NCI-H345 (cell line): Measurements from ENCODE around the gene SNAP47.

ENCODE experiments used
- DNase-seq: peaks from one replicate; lab custom pipeline; 2025; lab: John Stamatoyannopoulos, UW

The SNAP47 gene

DNA sequence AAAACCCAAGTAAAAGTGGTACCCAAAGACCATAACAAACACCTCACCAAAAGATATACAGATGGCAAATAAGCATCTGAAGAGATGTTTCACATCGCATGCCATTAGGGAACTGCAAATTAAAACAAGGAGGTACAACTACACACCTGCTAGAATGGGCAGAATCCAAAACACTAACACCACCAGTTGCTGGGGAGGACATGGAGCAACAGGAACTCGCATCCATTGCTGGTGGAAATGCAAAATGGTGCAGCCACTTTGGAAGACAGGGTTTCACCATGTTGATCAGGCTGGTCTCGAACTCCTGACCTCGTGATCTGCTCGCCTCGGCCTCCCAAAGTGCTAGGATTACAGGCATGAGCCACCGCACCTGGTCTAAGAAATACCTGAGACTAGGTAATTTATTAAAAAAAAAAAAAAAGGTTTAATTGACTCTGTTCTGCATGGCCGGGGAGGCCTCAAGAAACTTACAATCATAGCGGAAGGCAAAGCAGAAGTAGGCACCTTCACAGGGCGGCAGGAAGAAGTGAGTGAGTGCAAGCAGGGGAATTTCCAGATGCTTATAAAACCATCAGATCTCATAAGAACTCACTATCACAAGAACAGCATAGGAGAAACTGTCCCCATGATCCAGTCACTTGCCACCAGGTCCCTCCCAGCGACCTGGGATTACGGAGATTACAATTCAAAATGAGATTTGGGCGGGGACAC, 50.0 kb downstream of the SNAP47 start:
- no peak for DNase-seq

DNA sequence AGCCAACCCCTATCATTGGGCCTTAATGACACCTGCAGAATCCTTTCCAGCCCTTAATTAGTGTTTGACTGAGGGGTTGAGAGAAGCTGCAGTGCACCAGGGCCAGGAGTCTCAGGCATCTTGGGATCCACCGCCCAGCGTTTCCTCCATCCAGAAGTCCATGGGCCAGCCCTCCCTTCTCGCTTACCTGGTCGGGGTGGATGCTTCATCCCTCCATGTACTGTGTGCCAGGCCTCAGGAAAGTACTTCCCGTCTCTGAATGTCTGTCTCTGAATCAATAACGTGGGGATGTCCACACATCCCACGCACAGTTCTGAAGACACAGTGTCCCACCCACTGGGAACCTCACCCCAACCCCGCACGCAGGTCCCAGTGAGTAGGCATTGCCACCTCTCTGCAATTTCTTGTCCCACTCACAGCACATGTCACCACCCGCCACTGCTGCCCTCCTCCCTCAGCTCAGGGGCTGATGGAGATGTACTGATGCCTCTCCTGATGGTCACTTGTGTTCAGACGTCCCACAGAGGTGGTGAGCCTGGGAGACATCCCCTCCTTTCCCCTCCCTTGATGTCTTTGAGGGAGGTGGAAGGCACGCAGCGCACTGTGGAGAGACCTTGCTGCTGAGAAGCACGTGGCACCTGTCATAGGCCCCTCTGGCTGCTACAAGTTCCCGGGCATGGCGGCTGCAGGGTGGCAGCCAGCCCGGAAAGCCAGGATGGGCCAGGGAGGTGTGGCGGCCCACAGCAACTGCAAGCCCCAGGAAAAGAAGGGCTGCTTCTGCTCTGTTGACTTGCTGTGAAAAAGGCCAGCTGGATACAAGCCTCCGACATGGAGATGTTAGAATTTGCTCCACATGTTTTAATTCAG, 50.8 kb downstream of the SNAP47 start:
- DNase-seq = no peak

DNA sequence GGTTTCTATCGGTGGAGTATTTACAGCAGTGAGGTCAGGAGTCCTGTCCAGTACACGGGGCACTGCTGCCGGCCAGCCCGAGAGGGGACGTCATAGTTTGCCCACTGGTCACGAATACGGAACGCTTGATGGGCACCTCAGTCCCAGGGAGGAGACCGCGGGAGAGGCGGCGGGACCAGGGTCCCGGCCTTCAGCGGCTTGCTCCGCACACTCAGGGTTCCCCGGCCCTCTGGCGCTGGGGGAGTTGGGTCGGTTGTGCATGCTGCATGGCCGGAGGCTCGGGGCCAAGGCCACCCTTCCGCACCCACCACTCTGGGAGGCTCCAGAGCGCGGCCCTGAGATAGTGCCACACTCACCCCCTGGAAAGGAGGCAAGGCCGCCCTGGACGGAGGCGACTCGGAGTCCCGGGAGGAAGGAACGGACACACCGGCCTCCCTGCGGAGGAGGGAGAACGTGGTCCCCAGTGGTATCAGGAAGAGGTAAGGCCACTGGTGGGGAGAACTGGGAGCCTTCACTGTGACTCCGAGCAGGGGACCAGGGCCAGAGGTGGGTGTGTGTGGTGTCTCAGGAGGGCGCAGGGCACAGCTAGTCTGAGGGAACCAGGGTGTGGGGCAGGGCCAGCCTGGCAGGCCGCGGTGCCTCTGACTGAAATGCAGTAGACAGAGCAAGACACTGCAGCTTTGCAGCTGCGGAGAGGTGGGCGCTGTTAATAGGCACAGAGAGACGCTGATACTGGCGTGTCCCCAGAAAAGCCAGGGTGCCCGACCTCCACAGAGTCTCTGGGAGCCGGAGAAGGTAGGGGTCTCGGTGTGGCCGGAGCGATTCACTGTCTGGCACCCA, 51.7 kb downstream of the SNAP47 start:
- no peak for DNase-seq

DNA sequence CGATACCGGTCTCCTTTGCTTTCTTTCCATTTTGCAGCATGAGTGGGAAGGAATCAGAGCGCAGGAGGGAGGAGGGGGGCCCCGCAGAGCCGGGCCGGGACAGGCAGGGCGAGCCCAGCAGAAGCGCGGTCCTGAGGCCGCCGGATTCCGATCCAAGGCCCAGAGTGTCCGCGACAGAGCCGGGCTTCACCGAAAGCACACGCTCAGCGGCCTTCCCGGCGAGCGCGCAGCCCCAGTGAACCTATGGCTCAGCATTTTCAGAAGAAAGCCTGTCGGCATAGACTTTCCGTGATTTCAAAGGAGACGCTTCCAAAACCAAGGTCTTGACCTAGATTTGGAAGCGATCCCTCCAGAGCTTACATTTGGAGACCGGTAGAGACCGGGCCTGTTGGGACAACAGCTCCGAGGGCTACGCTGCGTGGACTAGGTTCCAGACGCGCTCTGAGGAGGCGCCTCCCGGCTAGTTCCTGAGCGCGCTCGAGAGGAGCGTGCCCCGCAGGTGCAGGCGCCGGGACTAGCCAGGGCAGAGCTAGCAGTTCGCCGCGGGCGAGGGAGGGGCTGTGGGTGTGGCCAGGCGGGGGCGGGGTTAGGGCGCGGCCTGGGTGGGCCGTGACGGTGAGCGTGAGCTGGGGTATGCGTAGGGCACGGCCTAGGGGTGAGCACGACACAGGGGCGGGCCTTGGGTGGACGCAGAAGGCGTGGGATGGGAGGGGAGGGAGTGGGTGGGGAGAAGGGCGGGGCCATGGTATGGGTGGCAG, 52.5 kb downstream of the SNAP47 start:
- peak; percentile 97 for DNase-seq

DNA sequence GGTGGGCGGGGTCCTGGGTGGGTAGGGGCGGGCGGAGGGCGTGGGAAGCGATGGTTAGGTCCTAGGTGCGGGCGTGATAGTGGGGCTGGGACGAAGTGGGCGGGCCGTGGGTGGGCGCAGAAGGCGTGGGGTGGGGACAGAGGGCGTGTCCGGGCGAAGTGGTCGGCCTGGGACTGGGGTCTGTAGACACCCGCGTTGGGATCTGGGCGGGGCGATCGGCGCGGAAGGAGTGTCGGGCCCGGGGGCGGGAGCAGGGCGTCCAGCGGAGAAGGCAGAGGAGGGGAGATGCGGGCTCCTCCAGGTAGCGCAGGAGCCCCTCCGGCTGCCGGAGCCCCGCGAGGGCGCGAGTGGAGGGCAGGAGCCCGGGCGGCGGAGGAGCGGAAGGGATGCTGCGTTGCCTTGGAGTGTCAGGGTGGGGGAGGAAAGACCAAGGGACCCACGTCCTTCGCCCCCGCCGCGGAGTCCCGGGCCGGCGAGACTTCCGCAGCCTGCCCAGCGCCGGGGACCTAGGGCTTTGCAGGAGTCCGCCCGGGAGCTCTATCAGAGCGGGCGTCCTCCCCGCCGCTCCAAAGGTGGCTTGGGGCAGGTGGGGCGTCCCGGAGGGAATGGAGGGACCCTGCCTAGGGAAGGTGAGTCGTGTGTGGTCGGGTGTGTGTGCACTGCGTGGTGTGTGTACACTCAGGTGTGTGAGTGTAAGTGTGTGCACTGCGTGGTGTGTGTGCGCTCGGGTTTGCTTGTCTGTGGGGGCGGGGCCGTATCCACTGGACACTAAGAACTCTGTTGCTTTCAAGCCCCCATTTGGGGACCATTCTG, 53.2 kb downstream of the SNAP47 start:
- DNase-seq = peak; percentile 97

DNA sequence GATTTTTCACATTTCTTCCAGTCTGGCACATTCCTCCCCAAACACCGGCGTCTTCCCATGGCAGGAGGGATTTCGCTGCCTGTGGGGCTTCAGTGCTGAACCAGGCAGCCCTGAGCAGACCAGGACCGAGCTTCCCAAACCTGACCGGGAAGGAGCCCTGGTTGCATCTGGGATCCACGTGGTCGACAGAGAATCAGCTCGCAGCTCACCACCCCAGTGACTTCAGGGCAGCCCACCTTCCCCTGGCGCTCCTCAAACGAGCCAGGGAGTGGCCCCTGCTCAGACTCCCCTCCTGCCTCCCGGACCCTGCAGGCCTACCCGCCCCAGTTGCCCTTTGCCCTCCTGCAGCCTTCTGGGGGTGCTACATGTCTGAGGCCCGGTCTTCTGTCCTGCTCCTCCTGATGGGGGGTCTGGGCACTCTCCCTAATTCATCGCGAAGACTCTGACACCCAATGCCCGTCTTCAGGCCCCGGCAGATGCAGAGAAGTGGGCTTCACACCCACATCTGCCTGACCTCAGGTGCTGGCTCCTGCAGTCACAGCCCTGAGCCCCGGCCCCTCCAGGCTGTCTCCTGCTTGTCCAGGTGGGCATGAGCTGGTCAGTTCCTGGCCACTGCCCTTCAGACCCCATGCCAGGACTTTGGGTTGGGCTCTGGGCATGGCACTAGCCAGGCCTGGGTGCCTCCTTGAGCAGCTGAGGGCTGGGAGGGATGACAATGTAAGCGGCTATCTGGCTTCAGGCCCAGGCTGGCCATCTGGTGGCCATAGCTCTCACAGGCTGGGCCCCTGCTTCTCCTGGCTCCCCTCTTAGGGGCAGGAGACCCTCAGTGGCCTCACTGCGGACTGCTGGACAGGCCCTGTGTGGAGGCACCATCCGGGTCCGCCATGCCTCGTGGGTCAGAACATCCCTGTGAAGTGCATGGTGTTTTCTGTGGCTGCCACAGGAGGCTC, 54.1 kb downstream of the SNAP47 start:
- DNase-seq = no peak

DNA sequence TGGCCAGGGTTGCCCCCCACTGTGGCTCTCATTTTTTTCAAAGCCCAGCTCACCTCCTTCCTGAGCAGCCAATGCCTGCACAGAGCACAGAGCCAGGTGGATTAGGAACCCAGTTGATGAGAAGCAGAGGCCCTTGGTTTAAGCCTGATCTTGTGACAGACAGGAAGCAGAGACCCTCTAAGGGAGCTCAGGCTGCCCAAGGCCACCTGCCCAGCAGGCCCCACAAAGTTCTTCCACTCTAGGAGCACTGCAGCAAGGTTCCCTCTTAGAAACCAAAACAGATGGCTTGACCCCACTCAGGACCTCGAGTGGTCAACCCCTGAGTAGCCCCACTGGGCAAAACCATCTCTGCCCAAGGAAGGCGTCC, 54.8 kb downstream of the SNAP47 start:
- no peak for DNase-seq

DNA sequence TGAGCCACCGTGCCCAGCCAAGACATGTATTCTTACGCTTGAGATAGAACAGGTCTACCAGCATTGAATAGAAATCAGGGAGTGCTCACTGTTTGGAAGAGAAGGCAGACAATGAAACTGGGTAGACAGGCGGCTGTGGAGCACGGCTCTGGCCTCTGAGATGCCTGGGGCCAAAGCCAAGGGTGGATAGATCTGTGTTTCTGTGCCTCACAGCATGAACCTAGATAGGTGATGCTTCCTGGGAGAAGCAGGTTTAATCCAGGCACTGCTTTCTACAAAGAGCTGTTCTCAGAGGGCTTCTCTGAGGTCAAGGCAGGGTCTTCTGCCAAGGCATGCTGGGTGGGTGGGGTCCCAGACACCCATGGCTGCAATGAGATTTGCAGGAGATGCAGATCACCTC, 55.6 kb downstream of the SNAP47 start:
- DNase-seq = no peak

DNA sequence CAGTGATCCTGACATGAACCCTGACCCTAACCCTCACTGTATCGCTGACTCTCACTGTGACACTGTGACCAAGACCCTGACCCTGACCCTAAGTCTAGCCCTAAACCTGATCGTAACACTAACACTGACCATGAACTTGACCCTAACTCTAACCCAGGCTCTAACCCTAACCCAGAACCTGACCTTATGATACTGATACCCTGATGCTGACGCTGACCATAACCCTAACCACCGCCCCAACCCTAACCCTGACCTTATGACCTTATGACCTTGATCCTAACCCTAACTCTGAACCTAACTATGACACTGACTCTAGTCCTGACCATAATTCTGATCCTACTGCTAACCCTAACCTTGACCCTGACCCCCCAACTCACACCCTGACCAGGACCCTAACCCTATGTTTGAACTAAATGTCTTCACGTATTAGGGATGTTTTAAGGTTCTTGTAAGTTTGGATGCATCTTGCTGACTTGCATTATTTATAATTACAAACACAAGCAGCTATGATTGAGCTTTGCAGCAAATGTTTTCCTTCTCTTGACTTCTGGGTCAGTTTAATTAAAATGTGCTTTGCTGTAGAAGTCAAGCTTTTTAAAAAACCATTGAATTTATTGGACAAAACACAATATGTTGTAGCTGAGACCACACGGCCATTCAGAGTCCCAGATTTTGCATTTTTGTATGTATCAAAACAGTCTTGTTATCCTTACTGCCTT, 56.3 kb downstream of the SNAP47 start:
- DNase-seq = no peak

DNA sequence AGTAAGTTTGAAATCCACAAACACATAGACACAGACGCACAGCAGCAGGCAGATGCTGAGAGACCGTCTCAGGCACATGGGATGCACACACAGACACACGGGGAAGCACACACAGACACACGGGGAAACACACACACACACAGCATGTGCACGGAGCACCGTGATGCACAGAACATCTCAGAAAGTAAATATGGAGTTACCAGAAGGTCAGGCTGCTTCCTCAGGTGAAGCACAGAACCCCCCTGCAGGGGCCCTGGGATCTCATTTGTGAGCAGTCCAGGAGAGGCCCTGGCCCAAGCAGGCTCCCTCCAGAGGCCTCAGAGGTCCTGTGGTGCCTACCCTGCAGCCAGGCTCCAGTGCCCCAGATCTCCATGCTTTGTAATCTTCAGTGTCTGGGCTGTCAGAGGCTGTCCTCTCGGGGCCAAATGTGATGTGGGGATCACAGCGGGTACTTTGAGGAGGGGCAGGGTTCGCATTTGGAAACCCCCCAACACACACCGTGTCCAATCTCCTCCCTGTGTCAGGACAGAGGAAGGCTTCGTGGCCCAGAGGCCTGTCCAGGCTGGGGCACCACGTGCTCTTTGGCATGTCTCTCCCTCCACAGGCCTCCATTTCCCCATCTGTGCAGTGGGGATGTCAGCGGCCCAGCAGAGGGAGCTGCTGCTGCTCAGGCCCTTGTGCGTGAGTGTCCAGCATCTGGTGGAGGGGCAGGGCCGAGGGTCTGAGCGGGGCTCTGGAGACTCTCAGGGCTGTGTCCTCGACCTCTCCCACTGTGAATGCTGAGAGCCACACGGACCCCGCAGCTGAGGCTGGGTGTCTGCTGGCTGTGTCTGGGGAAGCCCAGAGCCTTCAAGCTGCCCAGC, 57.2 kb downstream of the SNAP47 start:
- no peak for DNase-seq

DNA sequence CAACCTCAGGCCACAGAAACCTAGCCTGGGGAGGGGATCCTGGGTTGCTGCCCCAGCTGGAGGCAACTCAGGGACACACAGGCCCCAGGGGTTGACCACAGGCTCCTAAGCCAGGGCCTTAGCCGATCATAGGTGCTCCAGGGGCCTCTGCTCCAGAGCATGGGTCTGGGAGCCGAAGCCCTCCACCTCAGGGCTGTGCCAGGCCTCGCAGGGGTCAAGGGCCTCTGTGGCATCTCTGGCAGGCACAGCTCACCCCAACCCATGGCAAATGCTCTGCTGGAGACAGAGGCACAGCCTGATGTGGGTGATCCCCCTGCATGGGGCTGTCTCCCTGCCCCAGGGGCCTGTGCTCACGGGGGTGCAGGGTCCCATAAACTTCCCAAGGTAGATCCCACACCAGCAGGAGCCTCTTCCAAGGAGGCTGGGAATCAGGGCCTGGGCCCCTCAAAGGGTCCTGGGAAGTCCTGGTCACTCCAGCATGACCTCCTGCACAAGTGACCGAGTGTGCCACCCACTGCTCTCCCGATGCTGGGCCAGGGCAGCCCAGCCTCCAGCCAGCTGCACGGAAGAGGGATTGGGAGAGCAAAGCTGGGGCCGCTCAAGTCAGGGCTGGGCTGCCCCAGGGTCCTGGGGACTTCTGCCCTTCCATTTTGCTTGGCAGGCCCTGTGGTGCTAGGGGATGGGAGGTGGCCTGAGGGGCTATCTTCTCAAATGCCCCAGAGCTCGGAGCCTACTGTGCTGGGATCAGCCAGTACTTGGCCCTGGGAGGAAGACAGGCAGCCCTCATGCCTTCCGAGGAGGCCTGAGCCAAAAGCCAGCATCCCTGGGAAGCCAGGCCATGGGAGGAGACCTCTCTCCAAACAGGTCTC, 58.1 kb downstream of the SNAP47 start:
- DNase-seq = no peak

DNA sequence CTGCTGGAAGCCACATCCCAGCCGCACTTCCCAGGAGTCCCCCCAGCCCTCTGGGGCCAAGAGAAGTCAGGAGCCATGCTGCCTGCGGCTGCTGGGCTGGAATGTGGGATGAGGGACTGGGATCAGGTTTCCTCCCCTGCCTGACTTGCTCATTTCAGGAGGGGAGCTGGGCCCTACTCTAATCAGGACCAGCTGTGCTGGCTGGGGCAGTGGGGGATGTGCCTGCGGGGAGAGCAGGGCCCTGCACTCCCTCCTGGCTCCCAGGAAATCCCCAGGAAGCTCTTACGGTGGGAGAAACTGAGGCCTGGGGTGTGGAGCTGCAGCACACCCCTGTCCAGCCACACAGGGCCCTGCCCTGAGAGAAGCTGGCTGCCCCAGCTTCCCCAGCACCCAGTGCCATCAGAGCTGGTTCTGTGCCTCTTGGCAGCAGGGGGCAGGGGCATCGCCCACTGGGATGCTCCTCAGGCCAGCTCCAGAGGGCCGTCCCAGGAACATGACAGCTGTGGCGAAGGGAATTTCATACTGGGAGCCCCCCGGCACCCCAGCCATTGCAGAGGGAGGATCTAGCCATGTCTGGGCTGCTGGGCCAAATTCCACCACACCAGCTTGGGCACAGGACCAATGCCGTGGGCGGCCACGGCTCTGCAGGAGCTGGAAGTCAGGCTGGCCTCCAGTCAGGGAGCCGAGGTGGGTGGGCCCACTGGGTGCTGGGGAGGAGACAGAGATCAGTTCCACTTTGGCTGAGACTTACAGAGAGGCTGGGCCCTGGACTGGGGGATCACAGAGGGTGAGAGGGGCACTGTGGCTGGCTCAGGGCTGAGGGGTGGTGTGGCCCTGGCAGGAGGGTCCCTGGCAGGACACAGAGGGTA, 58.9 kb downstream of the SNAP47 start:
- DNase-seq = no peak

DNA sequence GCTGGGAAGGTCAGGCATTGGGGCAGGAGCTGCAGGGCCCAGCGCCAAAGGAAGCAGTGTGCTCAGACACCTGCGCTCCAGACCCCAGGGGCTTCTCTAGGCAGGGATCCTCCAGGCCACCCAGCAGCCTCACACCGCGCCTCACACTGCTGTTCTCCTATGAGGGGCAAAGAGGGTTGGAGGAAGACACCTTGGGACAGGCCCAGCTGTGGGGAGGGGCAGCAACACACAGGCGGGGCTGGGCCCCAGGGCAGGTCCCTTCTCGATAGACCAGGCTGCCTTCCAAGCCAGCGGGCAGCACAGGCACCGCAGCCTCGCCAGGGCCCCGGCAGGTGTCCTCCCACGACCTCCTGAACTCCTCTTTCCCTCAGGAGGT, 59.6 kb downstream of the SNAP47 start:
- DNase-seq = no peak

DNA sequence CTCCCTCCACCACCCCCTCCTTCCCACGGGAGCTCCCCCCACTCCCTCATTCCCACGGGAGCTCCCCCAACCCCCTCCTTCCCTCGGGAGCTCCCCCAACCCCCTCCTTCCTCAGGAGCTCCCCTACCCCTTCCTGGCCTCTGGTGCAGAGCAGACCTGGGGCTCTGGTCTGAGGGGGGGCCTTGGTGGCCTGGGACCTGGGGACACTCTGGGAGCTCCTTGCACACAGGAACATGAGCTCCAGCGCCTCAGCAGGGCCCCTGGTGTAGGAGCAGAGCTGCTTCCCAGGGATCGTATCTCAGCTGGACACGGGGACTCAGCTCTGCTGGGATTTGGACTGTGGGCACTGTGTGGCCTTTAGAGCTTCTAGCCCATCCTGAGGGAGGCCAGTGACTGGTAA, 60.5 kb downstream of the SNAP47 start:
- DNase-seq = no peak

DNA sequence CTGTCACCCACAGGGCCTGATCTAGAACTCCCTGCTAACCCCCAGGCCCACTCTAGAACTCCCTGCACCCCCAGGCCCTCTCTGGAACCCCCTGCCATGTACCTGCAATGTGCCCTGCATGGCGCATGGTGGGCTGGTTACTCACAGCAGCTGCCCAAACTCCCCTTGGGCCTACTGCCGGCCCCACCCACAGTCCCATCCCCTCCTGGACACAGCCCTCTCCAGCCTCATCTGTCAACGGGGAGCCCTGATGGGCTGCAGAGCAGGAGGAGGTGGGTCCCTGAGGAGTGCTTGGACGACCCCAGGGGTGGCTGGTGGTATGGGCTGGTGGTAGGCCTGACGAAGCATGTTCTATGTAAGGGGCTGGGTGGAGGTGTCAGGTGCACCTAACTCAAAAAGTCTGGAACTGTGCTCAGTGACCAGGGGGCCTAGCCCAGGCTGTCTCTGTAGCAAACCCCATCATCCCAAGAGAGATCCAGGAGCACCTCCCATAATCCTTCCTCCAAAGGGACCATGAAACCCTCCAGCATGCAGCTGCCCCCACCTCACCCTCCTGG, 61.2 kb downstream of the SNAP47 start:
- no peak for DNase-seq

DNA sequence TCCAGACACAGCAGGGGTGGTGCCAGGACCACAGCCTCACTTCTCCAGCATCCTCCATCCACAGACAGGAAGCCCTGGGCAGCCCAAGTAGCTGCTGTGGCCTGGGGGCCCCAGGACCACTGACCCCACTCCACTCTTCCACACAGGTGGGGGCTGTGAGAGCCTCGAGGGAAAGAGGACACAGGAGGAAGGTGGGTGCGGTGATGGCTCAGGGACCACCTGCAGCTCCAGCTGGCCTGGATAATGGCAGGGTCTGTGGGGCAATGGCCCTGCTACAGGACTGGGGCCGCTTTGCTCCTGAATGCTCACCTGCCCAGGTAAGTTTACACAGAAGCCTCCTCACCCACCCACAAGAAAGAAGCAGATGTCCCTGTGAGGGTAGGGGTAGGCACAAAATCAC, 61.9 kb downstream of the SNAP47 start:
- no peak for DNase-seq
